Measurements from ENCODE around the gene GLCE.

GLCE gene

GRCh38 chr15:69209661-69210060 lies 49.2 kb downstream of the GLCE start:
- no peak for DNase-seq (ENCODE audit: low read depth)

- DNase-seq (ENCODE audit: low read depth) = no peak
These were observed 50.1 kb downstream of the GLCE start for GRCh38 chr15:69210574-69210973.

GRCh38 chr15:69213786-69214185 lies 53.4 kb downstream of the GLCE start:
- no peak for DNase-seq (ENCODE audit: low read depth)

- DNase-seq (ENCODE audit: low read depth) = no peak
These were observed 55.0 kb downstream of the GLCE start for GRCh38 chr15:69215314-69216035.

DNA sequence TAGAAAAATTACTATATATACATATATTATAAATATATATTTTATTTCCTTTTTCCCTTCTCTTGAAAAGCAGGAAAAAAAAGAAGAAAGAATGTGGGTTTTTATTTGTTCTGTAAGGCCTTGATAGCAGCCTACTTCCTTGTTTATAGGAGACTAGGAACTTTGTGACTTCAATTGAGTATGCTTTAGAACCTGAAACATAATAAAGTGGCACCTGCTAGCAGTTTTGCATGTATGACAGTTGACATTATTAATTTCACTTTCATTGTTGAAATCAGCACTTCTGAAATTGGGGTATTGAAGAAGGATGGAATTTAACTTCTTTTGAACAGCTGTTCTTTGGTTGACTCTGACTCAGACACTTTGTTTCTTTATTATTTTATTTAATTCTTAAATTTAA lies 56.9 kb downstream of the GLCE start:
- no peak for DNase-seq (ENCODE audit: low read depth)

DNA sequence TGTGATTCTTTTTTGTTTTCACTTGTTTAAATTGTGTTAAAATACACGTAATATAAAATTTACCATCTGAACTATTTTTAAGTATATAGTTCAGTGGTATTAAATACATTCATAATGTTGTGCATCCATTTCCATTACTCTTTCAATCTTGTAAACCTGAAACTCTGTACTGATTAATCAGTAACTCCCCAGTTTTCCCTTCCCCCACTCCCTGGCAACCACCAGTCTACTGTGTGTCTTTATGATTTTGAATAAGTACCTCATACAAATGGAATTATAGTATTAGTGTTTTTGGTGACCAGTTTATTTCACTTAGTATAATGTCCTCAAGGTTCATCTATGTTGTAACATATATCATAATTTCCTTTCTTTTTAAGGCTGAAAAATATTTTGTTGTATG lies 59.3 kb downstream of the GLCE start:
- no peak for DNase-seq (ENCODE audit: low read depth)

GRCh38 chr15:69222002-69222474 lies 61.6 kb downstream of the GLCE start:
- no peak for DNase-seq (ENCODE audit: low read depth)

DNA sequence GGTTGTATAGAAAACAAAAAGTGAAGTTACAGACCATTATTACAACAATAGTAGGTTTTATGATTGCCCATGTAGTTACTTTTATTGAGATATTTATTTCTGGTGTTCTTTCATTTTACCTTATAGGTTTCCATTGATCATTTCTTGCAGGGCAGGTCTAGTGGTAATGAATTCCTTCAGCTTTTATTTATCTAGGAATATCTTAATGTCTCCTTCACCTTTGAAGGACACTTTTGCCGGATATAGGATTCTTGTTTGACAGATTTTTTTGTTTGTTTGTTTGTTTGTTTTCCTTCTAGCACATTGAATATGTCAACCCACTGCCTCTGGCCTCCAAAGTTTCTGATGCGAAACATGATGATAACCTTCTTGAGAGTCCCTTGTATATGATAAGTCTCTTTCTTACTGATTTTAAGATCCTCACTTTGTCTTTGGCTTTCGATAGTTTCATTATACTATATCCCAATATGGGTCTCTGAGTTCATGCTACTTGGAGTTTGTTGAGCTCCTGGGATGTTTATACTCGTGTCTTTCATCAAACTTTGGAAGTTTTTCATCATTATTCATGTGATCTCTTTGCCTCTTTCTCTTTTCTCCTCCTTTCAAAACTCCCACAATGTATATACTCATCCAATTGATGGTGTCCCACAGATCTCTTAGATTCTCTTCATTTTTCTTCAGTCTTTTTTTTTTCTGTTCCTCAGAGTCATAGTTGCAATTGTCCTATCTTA lies 62.8 kb downstream of the GLCE start:
- DNase-seq (ENCODE audit: low read depth) = no peak

DNA sequence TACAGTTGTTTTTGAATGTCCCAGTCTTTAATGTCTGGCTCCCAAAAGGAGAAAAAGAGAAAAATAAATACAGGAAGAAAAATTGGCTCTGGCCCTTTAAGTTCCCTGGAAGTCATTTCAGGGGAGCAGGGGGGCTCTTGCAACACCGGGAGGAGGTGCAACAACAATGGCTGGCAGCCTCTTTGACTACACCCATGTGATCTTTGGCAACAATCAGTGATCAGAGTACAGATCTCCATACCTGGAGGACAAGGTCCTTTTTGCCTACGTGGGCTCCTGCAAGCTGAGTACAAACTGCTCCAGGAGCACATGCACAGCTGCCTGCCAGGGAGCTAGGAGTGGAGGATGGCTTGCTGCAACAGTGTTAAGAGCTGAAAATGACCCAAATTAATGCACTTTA lies 63.9 kb downstream of the GLCE start:
- no peak for DNase-seq (ENCODE audit: low read depth)

DNA sequence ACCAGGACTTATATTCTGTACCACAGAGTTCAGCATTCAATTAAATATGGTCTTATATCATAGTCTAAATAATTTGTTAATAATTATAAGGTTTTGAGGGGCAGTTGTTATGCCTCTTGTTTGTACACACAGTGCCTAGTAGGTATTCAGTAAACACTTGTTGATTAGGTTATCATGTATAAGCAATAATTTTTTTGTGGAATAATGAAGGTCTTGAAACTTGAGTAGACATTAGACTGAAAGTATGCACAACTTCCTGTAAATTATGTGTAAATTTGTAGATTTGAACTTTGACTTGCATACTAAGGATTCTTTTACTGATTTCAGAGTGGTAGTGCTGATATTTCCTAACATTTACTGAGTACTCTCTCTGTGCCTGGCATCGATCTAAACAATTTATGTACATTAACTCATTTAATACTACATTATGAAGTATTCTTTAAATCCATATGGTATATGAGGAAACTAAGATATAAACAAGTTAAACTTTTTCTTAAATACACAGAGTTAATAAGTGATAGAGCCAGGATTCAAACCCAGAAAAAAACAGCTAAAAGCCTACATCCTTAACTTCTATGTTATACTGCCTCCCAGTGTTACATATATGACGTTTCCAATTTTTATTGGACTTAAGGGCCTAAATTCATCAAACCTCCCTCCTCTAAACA lies 65.1 kb downstream of the GLCE start:
- DNase-seq (ENCODE audit: low read depth) = no peak

DNA sequence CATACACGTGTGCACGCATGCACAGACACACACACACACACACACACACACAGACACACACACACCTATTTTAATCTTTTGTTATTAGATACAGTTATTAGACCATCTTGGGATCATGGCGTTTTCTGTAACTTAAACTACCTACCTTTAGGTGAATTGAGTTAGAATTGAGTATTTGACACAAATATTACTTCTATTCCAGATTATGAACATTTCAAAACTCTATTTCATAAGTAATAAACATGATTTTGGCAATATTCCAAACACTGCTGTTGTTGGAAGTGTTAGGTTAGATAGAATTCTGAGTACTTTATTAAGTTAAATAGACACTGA lies 65.6 kb downstream of the GLCE start:
- no peak for DNase-seq (ENCODE audit: low read depth)

- no peak for DNase-seq (ENCODE audit: low read depth)
These were observed 71.7 kb downstream of the GLCE start for GRCh38 chr15:69232144-69232543.

- no peak for DNase-seq (ENCODE audit: low read depth)
These were observed 72.3 kb downstream of the GLCE start for GRCh38 chr15:69232765-69233164.

DNA sequence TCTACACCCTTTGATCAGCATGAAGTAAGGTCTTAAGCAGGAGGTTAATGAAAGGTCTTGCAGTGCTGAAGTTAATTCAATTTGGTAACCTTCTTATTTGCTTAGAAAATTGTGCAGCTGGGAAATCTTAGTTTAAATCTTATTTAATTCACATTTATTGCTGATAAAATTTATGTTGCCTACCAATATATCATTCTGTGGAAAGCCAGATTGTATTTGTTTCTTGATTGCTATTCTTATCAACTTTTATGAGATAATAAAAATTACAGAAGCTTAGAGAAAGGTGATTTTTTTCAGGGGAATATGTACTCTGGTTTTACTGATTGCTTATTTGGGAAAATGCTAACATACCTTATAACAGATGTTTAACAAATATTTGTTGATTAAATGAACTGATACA lies 74.2 kb downstream of the GLCE start:
- DNase-seq (ENCODE audit: low read depth) = no peak

GRCh38 chr15:69236505-69236904 lies 76.1 kb downstream of the GLCE start:
- no peak for DNase-seq (ENCODE audit: low read depth)

GRCh38 chr15:69237718-69238117 lies 77.3 kb downstream of the GLCE start:
- DNase-seq (ENCODE audit: low read depth) = no peak

DNA sequence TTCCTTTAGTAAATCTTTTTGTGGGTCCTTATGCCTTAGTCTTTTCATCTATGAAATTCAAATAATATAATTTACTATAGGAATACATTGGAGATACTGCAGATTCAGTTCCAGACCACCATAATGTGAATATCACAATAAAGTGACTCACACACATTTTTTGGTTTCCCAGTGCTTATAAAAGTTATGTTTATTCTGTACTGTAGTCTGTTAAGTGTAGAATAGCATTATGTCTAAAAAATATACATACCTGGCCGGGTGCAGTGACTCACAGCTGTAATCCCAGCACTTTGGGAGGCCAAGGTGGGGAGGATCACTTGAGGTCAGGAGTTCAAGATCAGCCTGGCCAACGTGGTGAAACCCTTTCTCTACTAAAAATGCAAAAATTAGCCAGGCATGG lies 84.4 kb downstream of the GLCE start:
- no peak for DNase-seq (ENCODE audit: low read depth)

DNA sequence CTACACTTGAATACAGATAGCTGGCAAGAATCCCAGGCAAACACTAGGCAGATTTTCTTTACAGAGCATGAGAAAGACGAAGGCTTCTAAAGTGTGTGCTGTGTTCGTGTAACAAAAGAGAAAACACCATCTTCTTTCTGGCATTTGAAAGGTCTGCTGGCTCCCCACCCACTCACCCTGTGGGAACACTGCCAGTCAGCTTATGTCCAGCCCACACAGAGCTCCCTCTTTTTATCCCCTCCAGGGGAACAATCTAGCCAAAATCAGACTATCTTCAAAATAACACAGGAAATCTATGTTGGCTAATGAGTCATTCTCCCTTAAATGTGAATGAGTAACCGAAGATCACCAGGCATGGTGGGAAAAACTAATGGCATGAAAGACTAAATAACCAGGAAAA lies 92.7 kb downstream of the GLCE start:
- DNase-seq (ENCODE audit: low read depth) = no peak

DNA sequence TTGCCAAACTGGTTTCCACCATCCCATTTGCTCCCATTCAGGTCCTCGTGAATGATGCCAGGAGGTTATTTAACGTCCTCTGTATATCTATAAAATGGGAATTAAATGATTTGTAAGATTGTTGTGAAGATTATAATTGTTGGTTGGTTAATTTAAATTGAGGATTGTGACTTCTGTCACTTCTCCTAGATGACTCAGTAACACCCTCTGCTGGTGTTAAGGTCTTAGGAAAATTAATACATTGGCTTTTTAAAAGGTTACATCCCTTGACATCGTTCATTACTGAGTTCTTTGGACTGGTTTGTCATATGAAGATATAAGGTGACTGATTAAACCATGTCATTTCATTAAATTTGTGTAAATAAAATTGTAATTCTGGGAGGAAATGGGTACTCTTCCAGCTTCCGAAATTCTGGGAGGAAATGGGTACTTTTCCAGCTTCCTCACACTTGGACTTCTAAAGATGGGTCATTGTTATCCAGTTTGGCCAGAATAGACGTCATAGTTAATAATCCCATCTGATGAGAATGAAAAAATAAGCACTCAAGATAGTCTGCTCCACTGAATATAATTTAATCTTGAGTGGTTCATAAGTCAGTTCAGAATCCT lies 105.0 kb downstream of the GLCE start:
- DNase-seq (ENCODE audit: low read depth) = no peak

- no peak for DNase-seq (ENCODE audit: low read depth)
These were observed 110.8 kb downstream of the GLCE start for GRCh38 chr15:69271217-69271616.

- DNase-seq (ENCODE audit: low read depth) = no peak
These were observed 111.7 kb downstream of the GLCE start for GRCh38 chr15:69272139-69272538.

DNA sequence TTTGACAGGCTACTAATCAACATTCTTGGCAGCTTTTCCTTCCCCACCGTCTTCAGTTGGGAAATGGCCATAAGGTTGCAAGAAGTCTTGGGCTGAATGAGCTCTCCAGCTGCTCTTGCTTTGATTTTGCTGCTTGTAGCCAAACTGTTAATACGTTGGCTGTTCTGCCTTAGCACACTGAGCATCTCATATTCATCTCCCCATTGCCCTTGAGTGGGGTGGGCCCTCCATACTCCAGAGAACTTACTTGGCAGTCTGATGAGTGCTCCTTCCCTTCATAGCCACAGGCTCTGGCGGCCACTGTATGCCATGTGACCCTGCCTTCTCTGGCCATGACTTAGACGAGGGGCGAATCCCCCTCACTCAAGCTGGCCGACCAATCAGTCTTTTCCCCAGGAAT lies 112.5 kb downstream of the GLCE start:
- DNase-seq (ENCODE audit: low read depth) = no peak
